ENCODE results near the gene FAM20B.

FAM20B gene

DNA sequence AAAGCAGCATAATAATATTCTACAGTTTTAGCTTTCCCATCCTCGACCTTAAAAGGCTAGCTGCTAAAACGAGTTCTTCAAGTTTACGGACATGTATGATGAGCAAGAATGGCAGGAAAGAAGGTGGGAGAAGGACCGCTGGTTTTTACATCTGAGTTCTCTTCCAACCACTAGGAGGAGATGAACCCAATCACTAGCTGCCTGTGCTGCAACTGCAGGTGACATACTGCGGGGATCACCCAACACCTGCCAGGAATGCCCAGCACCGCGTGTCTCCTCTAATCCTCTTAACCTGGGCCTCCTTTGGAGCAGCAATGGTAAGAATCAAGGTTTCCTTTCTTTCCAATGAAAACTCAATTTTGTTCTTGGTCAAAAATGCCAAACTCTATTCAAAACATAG, 79.7 kb downstream of the FAM20B start:
- peak; percentile 52 for TF ChIP-seq CTCF (IDR thresholded peaks at IDR 0.05; ENCODE audit: poor library complexity, severe bottlenecking)
- H3K36me3 ChIP-seq (ENCODE audit: low read depth), result peaks cover 80% of the 10 kb centered on the region
- no peak for DNase-seq (ENCODE audit: low spot score)

GRCh38 chr1:179107706-179108629, 82.3 kb downstream of the FAM20B start:
- H3K27ac ChIP-seq (ENCODE audit: poor library complexity, severe bottlenecking), result no peak overlapping the region
- H3K4me1 ChIP-seq (ENCODE audit: insufficient read depth, poor library complexity, severe bottlenecking), result no peaks in the 10 kb centered on the region
- no peaks in the 10 kb centered on the region for H3K9me3 ChIP-seq (ENCODE audit: severe bottlenecking)
- H3K4me3 ChIP-seq (ENCODE audit: severe bottlenecking), result no peak overlapping the region
- no peak for TF ChIP-seq CTCF (IDR thresholded peaks at IDR 0.05; ENCODE audit: poor library complexity, severe bottlenecking)
- ATAC-seq (ENCODE audit: low read depth), result no peak
- peaks cover 89% of the 10 kb centered on the region for H3K36me3 ChIP-seq (ENCODE audit: low read depth)
- H3K27me3 ChIP-seq (ENCODE audit: insufficient read depth, poor library complexity, severe bottlenecking), result no peaks in the 10 kb centered on the region
- no peak for DNase-seq (ENCODE audit: low spot score)

More for the DNA sequence above, 79.7 kb downstream of the FAM20B start:
- H3K27me3 ChIP-seq (ENCODE audit: insufficient read depth, poor library complexity, severe bottlenecking), result no peaks in the 10 kb centered on the region
- H3K4me3 ChIP-seq (ENCODE audit: severe bottlenecking), result no peak overlapping the region
- ATAC-seq (ENCODE audit: low read depth), result peak; percentile 64; the same call in 2 of the 3 replicates
- no peak overlapping the region for H3K27ac ChIP-seq (ENCODE audit: poor library complexity, severe bottlenecking)
- H3K4me1 ChIP-seq (ENCODE audit: insufficient read depth, poor library complexity, severe bottlenecking), result no peaks in the 10 kb centered on the region
- no peaks in the 10 kb centered on the region for H3K9me3 ChIP-seq (ENCODE audit: severe bottlenecking)

- Histone ChIP-seq H3K9me3 (ENCODE audit: severe bottlenecking) (no peaks in the 10 kb centered on the region), H3K36me3 (ENCODE audit: low read depth) (peaks cover 89% of the 10 kb centered on the region), H3K27ac (ENCODE audit: poor library complexity, severe bottlenecking) (no peak overlapping the region), H3K27me3 (ENCODE audit: insufficient read depth, poor library complexity, severe bottlenecking) (no peaks in the 10 kb centered on the region), H3K4me1 (ENCODE audit: insufficient read depth, poor library complexity, severe bottlenecking) (no peaks in the 10 kb centered on the region), H3K4me3 (ENCODE audit: severe bottlenecking) (no peak overlapping the region)
- DNase-seq (ENCODE audit: low spot score), result no peak
- ATAC-seq (ENCODE audit: low read depth), result no peak
- no peak for TF ChIP-seq CTCF (IDR thresholded peaks at IDR 0.05; ENCODE audit: poor library complexity, severe bottlenecking)
Observed at GRCh38 chr1:179108644-179109043, 83.0 kb downstream of the FAM20B start.

DNA sequence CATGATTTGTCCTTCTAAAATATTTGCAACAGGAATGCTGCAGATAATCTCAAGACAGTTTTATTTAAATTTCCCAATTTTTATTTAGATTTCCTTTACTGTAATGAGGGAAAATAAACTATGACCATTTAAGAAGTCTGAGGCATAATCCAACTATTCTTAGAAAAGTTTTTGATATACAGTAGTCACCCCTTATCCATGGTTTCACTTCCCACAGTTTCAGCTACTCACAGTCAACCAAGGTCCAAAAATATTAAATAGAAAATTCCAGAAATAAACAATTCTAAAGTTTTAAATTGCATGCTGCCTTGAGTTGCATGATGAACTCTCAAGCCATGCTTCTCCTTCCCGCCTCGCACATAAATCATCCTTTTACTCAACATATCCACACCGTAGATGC, 89.5 kb downstream of the FAM20B start:
- no peak for TF ChIP-seq CTCF (IDR thresholded peaks at IDR 0.05; ENCODE audit: poor library complexity, severe bottlenecking)
- no peaks in the 10 kb centered on the region for H3K27me3 ChIP-seq (ENCODE audit: insufficient read depth, poor library complexity, severe bottlenecking)
- H3K4me3 ChIP-seq (ENCODE audit: severe bottlenecking), result no peak overlapping the region
- H3K36me3 ChIP-seq (ENCODE audit: low read depth), result peaks cover 87% of the 10 kb centered on the region
- no peaks in the 10 kb centered on the region for H3K9me3 ChIP-seq (ENCODE audit: severe bottlenecking)
- ATAC-seq (ENCODE audit: low read depth) (no peak), DNase-seq (ENCODE audit: low spot score) (no peak)
- no peak overlapping the region for H3K27ac ChIP-seq (ENCODE audit: poor library complexity, severe bottlenecking)
- H3K4me1 ChIP-seq (ENCODE audit: insufficient read depth, poor library complexity, severe bottlenecking), result no peaks in the 10 kb centered on the region

DNA sequence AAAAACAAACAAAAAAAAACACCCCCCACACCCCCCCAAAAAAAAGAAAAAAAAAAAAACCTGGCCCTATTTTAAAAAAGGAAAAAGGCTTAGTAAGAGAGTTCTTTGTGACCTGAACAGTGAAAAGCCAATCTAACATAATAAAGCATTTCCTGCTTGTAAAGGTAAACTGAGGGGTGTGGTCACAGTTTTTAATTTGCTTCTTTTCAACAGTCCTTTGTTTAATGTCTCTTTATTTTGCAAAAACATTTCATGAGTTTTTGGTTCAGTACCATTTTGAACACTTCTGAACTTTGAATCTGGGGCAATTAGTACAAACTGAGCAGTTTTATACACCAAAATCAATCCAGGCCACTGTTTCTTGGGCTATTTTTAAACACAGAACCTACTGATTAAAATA, 93.8 kb downstream of the FAM20B start:
- ATAC-seq (ENCODE audit: low read depth), result no peak
- no peaks in the 10 kb centered on the region for H3K27me3 ChIP-seq (ENCODE audit: insufficient read depth, poor library complexity, severe bottlenecking)
- no peaks in the 10 kb centered on the region for H3K9me3 ChIP-seq (ENCODE audit: severe bottlenecking)
- H3K4me3 ChIP-seq (ENCODE audit: severe bottlenecking), result no peak overlapping the region
- TF ChIP-seq CTCF (IDR thresholded peaks at IDR 0.05; ENCODE audit: poor library complexity, severe bottlenecking), result no peak
- peaks cover 92% of the 10 kb centered on the region for H3K36me3 ChIP-seq (ENCODE audit: low read depth)
- no peaks in the 10 kb centered on the region for H3K4me1 ChIP-seq (ENCODE audit: insufficient read depth, poor library complexity, severe bottlenecking)
- no peak for DNase-seq (ENCODE audit: low spot score)
- H3K27ac ChIP-seq (ENCODE audit: poor library complexity, severe bottlenecking), result no peak overlapping the region
